Esophagus squamous epithelium (tissue), 4 donors: ENCODE data around the gene COX5B.

Source experiments
- CTCF ChIP-seq, 6 experiments: fragments of 450-650 bp in 4 of 6; fragments of 200-600 bp in 2 of 6; sonication (generic) in 2 of 6; IDR thresholded peaks; one replicate each; pipeline ENCODE4 v1.5.1; 2016 to 2019; ENCODE audit warnings: antibody characterized with exemption in 6 of 6, mild to moderate bottlenecking in 4 of 6, moderate library complexity in 4 of 6
- POLR2A ChIP-seq, 4 donors: fragments of 450-650 bp; IDR thresholded peaks; one replicate each; pipeline ENCODE4 v1.6.1; 2017; ENCODE audit warnings: antibody characterized with exemption in 4 of 4, mild to moderate bottlenecking in 4 of 4, moderate library complexity in 3 of 4

GRCh38 chr2:97660044-97660774 lies 14.3 kb downstream of the COX5B start:
- no peak for TF ChIP-seq CTCF (IDR thresholded peaks at IDR 0.05)
- no peak for TF ChIP-seq POLR2A (IDR thresholded peaks at IDR 0.05)
